PC-9 (cell line): ENCODE data around the gene TUBGCP6. TPM values are rescaled to one million over a fixed set of nuclear protein-coding genes. Genes with fewer than 3 reads are reported as not detected.

Source experiments
- BruUV-seq: library from RNA; stranded (reverse); fragments of 400-500 nt; replicated peaks from 2 replicates; lab custom pipeline; 2021; lab: Mats Ljungman, UMichigan
- CTCF ChIA-PET: fragments of 300-600 bp; sonication (Branson Sonifier 250); formaldehyde crosslinking; loops from one replicate; lab custom pipeline; 2022; ENCODE audit warnings: antibody characterized with exemption; lab: Charles Lee
- POLR2A ChIA-PET: fragments of 300-600 bp; sonication (Branson Sonifier 250); formaldehyde crosslinking; loops from one replicate; lab custom pipeline; 2022; ENCODE audit warnings: antibody characterized with exemption; ENCODE audit not compliant: unreplicated experiment; lab: Charles Lee
- DNase-seq, 2 experiments: peaks; one replicate each; pipeline versions ENCODE4 v3.0.0 to v3.0.0-alpha.2; 2015 to 2022; ENCODE audit warnings: mixed read lengths in 1 of 2
- H2AFZ ChIP-seq: fragments of 200-600 bp; sonication (generic); 2 replicates; pipeline ENCODE4 v1.8.1; 2017; ENCODE audit warnings: antibody characterized with exemption
- H3F3A ChIP-seq: fragments of 200-600 bp; sonication (generic); 2 replicates; pipeline ENCODE4 v1.8.1; 2017; ENCODE audit warnings: antibody characterized with exemption, mild to moderate bottlenecking, low read depth; ENCODE audit not compliant: insufficient read depth
- H3K27ac ChIP-seq: fragments of 200-600 bp; sonication (generic); 2 replicates; pipeline ENCODE4 v1.6.1; 2016; ENCODE audit warnings: mixed run types
- H3K27me3 ChIP-seq: fragments of 200-600 bp; sonication (generic); 2 replicates; pipeline ENCODE4 v1.6.1; 2016; ENCODE audit warnings: low read depth, mixed run types; ENCODE audit not compliant: insufficient read depth
- H3K36me3 ChIP-seq: fragments of 200-600 bp; sonication (generic); 2 replicates; pipeline ENCODE4 v1.6.1; 2016; ENCODE audit warnings: low read depth, mixed run types
- H3K4me1 ChIP-seq: fragments of 200-600 bp; sonication (generic); replicated peaks from 2 replicates; pipeline ENCODE4 v1.6.1; 2016; ENCODE audit warnings: mixed run types; ENCODE audit not compliant: insufficient read depth
- H3K4me2 ChIP-seq: fragments of 200-600 bp; sonication (generic); 2 replicates; pipeline ENCODE4 v1.6.1; 2017; ENCODE audit warnings: mixed run types
- H3K4me3 ChIP-seq: fragments of 200-600 bp; sonication (generic); 2 replicates; pipeline ENCODE4 v1.6.1; 2016; ENCODE audit warnings: mixed run types
- H3K79me2 ChIP-seq: fragments of 200-600 bp; sonication (generic); 2 replicates; pipeline ENCODE4 v1.6.1; 2017; ENCODE audit warnings: low read depth, mixed run types
- H3K9me2 ChIP-seq: fragments of 200-600 bp; sonication (generic); 2 replicates; pipeline ENCODE4 v1.8.1; 2017; ENCODE audit warnings: mild to moderate bottlenecking; ENCODE audit not compliant: insufficient read depth
- H3K9me3 ChIP-seq: fragments of 200-600 bp; sonication (generic); 2 replicates; pipeline ENCODE4 v1.8.1; 2016; ENCODE audit warnings: low read depth; ENCODE audit not compliant: insufficient read depth
- H4K20me1 ChIP-seq: fragments of 200-600 bp; sonication (generic); 2 replicates; pipeline ENCODE4 v1.8.1; 2017; ENCODE audit not compliant: insufficient read depth
- EZH2 ChIP-seq: fragments of 200-600 bp; sonication (generic); IDR thresholded peaks from 2 replicates; pipeline ENCODE4 v1.8.0; 2017; ENCODE audit warnings: antibody characterized with exemption, low read depth
- intact Hi-C: fragments of 100-400 bp; cut with micrococcal nuclease; formaldehyde crosslinking; loops from one replicate; pipeline ENCODE4 v1.10.0; 2022; ENCODE audit not compliant: unreplicated experiment
- total RNA-seq: library from RNA; stranded (reverse); gene quantifications from 2 replicates; pipeline ENCODE4 v1.2.3, GENCODE V29; 2021
- TF ChIP-seq, protein P1 (sequence below): fragments of 200-600 bp; sonication (generic); conservative IDR thresholded peaks from 2 replicates; pipeline ENCODE4 v1.6.1; 2017; ENCODE audit warnings: mixed run types, antibody characterized with exemption, mild to moderate bottlenecking, moderate library complexity

TUBGCP6 gene
- total RNA-seq, 1 experiment from 2014 or later = 31.3 TPM

DNA sequence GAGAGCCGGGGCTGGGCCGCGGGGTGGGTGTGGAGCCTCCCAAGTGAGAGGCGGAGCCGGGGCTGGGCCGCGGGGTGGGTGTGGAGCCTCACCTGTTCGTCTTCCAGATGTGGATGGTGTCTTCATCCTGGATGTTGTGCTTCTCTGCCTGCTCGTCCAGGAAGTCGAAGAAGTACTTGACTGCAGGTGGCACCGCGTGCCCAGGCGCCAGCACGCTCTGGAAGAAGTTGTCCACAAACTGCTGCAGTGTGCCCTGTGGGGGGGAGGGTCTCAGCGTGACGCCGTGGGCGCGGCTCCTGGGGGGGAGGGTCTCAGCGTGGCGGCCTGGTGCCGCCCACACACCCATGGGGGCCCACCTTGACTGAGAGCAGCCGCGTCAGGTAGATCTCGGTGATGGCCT is 32.9 kb upstream of the TUBGCP6 start:
- CTCF ChIA-PET = no interaction called here
- H3K9me3 ChIP-seq = no peaks in the 10 kb centered on the region
- H2AFZ ChIP-seq = no peak overlapping the region
- POLR2A ChIA-PET = no interaction called here
- no peaks in the 10 kb centered on the region for H3K27me3 ChIP-seq
- no peak overlapping the region for H3K27ac ChIP-seq
- peaks cover 63% of the 10 kb centered on the region for H3K36me3 ChIP-seq
- H3K4me3 ChIP-seq = no peak overlapping the region
- DNase-seq = no peak
- TF ChIP-seq EZH2 = no peak
- TF ChIP-seq, protein P1, sequence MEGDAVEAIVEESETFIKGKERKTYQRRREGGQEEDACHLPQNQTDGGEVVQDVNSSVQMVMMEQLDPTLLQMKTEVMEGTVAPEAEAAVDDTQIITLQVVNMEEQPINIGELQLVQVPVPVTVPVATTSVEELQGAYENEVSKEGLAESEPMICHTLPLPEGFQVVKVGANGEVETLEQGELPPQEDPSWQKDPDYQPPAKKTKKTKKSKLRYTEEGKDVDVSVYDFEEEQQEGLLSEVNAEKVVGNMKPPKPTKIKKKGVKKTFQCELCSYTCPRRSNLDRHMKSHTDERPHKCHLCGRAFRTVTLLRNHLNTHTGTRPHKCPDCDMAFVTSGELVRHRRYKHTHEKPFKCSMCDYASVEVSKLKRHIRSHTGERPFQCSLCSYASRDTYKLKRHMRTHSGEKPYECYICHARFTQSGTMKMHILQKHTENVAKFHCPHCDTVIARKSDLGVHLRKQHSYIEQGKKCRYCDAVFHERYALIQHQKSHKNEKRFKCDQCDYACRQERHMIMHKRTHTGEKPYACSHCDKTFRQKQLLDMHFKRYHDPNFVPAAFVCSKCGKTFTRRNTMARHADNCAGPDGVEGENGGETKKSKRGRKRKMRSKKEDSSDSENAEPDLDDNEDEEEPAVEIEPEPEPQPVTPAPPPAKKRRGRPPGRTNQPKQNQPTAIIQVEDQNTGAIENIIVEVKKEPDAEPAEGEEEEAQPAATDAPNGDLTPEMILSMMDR = no peak
- peaks cover 75% of the 10 kb centered on the region for H3F3A ChIP-seq
- H3K9me2 ChIP-seq = no peaks in the 10 kb centered on the region
- H3K79me2 ChIP-seq = peaks cover 21% of the 10 kb centered on the region
- no peak overlapping the region for H3K4me2 ChIP-seq
- no TSS peak for BruUV-seq
- peaks cover 22% of the 10 kb centered on the region for H4K20me1 ChIP-seq
- intact Hi-C loops = no loop called here
- H3K4me1 ChIP-seq = peaks cover 31% of the 10 kb centered on the region

DNA sequence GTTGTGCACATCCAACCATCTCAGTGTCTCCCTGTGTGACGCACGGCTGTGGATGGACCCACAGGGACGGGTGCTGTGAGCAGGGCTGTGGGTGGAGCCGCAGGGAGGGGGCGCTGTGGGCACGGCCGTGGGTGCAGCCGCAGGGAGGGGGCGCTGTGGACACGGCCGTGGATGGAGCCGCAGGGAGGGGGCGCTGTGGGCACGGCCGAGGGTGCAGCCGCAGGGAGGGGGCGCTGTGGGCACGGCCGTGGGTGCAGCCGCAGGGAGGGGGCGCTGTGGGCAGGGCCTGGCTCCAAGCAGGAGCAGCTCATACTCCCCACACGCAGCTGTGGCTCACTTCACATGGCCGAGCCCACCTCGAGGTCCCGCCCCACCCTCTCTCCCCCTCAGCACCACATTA is 31.3 kb upstream of the TUBGCP6 start:
- peaks cover 26% of the 10 kb centered on the region for H4K20me1 ChIP-seq
- H3K27ac ChIP-seq = no peak overlapping the region
- peaks cover 28% of the 10 kb centered on the region for H3K4me1 ChIP-seq
- no peak for DNase-seq
- H3K9me2 ChIP-seq = no peaks in the 10 kb centered on the region
- H3K4me2 ChIP-seq = no peak overlapping the region
- peaks cover 77% of the 10 kb centered on the region for H3F3A ChIP-seq
- no peak overlapping the region for H2AFZ ChIP-seq
- POLR2A ChIA-PET = no interaction called here
- no peaks in the 10 kb centered on the region for H3K27me3 ChIP-seq
- peaks cover 55% of the 10 kb centered on the region for H3K36me3 ChIP-seq
- no TSS peak for BruUV-seq
- intact Hi-C loops = no loop called here
- TF ChIP-seq, protein P1 = peak; percentile 72
- TF ChIP-seq EZH2 = no peak
- CTCF ChIA-PET = no interaction called here
- H3K79me2 ChIP-seq = peaks cover 12% of the 10 kb centered on the region
- no peak overlapping the region for H3K4me3 ChIP-seq
- no peaks in the 10 kb centered on the region for H3K9me3 ChIP-seq

DNA sequence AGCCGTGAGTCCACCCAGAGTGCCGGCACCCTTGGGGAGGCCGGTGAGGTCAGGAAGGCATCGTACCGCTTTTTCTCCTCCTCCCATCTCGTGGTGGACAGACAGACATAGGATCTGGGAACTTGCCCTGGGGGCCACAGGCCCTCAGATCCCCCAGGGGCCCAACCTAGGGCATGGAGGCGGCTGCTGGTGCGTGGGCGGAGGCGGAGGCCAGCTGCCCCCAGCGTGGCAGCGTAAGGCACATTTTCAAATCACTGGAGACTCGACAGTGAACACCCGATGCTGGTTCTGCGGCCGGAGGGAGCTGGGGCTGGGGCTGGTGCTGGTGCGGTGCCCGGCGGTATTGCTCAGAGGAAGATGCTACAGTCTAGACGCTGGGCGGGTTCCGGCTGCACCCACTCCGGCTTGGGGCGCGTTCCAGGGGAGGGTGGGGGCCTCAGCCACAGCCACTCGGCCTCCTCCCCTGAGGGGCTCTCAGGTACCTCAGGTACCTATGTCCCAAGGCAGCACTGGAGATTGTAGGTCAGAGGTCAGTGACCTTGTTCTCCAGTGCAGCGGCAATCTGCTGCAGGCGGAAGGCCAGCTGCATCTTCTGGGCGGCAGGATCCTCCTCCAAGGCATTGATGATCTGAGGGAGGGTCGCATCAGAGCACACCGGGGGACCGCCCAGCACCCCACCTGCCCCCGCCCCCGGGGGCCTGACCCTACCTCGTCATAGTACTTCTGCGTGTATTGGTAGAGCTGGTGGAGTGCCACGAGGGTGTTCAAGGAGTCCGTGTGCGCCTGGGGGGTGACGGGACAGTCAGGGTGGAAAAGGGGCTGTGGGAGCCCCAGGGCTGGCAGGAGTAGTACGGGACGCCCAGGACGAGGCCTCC is 30.6 kb upstream of the TUBGCP6 start:
- H3K27ac ChIP-seq = no peak overlapping the region
- H3K4me2 ChIP-seq = no peak overlapping the region
- intact Hi-C loops = no loop called here
- ChIA-PET POLR2A (no interaction called here), CTCF (no interaction called here)
- BruUV-seq = TSS peak; percentile 31
- H3K4me3 ChIP-seq = no peak overlapping the region
- H3K4me1 ChIP-seq = peaks cover 29% of the 10 kb centered on the region
- no peak for TF ChIP-seq EZH2
- TF ChIP-seq, protein P1 = 0 out of 2 replicates have a peak, but pooled peaks have one; percentile 2
- DNase-seq = no peak
- H3K27me3 ChIP-seq = no peaks in the 10 kb centered on the region
- no peaks in the 10 kb centered on the region for H3K9me2 ChIP-seq
- H3K36me3 ChIP-seq = peaks cover 50% of the 10 kb centered on the region
- peaks cover 26% of the 10 kb centered on the region for H4K20me1 ChIP-seq
- H3F3A ChIP-seq = peaks cover 82% of the 10 kb centered on the region
- no peaks in the 10 kb centered on the region for H3K9me3 ChIP-seq
- peaks cover 7% of the 10 kb centered on the region for H3K79me2 ChIP-seq
- no peak overlapping the region for H2AFZ ChIP-seq
